Measurements from ENCODE around the gene ANK2.

Gene ANK2

DNA sequence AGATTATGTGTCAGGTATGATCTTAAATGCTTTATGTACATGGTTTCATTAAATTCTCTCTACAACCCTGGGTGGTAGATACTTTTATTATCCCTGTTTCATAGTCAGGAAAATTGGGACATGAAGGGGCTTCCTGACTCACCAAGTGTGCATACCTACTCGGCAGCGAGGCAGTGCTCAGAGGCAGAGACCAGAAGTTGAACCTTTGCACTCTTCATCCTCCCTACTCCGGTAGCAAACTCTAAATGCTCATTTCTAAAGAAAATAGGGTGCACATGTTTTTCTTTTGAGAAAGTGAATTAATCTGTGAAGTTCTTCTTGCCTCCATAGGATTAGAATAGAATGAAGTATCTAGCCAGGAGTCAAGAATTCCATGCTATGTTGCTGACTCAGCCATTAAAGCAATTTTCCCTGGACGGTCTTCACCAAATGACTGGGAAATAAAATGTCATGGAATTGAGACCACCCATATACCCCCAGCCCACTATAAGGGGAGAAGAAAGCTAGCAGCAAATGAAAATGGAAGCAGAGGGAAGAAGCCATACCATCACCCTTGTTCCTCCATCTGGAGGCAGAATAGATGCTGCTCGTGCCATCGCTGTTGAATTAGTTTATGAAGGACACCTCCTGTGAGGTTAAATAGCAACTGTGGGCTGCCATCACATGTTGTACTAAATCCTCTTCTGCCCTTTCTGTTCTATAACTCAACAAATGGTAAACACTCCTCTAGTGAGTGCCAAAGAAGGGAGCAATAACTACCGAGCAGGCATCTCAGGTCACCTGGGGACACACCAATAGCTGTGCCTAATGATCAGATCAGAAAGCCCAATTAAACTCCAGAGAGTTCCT lies 356.6 kb downstream of the ANK2 start:
- no peak for DNase-seq

GRCh38 chr4:113406723-113407016 lies 357.2 kb downstream of the ANK2 start:
- no peak for DNase-seq

DNA sequence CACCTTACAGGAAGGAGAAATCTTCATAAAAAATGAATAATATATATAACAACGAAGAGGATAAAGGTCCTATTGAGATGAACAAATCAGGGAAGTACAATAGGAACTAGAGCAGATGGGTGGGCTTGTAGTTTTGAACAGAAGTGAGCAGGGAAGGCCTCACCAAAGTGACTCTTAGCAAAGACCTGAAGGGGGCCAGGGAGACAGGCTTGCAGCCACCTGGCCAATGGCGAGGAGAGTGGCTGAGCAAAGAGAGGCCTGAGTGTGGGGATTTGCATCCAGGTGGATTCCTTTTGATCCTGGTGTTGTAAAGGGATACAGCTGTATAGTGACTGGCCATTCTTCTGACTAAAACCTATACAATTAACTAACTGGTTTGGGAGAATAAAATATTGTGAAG lies 358.0 kb downstream of the ANK2 start:
- DNase-seq: no peak

DNA sequence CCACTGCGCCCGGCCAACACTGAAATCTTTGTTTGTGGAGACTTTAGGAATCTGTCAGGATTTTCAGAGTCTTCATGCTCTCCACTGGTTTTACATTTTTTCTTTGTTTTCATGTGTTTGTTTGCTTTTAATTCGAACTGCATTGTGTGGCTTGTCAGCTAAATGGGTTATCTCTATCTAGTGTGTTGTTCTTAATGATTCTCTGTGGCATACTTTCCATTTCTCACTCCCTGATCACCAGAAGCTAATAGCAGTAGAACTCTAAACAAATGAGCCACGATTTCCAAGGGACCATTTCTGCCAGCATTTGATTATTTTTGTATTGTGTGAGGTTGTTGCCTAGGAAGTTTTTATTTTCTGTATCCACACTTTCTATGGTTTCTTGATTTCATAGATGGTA lies 359.7 kb downstream of the ANK2 start:
- DNase-seq: no peak

DNA sequence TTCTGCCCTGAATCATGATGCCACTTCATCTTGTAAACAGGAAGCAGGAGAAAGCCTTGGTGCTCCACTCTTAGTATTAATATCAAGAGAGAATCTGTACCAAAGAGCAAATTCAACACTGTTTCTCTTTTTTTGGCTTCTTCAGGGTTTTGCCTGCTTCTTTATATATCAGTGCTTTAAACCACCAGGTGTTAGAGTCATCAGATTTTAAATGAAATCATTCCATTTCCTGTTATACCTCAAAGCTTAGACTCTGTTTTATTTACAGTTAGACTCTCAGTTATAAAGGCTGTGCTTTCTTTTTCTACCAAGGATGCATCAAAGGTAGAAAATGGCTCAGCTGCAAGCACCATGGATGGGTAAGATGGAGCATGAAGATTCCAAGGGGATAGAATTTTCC lies 361.2 kb downstream of the ANK2 start:
- no peak for DNase-seq

GRCh38 chr4:113411496-113411938 lies 362.1 kb downstream of the ANK2 start:
- no peak for DNase-seq

GRCh38 chr4:113419631-113420030 lies 370.2 kb downstream of the ANK2 start:
- DNase-seq: no peak

- no peak for DNase-seq
These were observed 371.5 kb downstream of the ANK2 start for GRCh38 chr4:113420938-113421337.

DNA sequence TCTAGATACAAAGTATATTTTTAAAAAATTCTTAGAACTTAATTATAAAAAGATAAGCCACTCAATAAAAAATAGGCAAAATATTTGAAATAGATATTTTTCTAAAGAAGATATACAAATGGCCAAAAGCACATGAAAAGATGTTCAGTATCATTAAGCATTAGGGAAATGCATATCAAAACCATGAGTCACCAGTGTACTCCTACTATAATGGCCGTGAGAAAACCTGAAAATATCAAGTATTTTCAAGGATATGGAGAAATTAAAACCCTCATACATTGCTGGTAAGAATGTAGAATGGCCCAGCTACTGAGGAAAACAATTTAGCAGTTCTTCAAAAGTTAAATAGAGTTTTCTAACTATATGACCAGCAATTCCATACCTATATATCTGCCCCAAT lies 374.2 kb downstream of the ANK2 start:
- DNase-seq: no peak

- DNase-seq: no peak
These were observed 383.7 kb downstream of the ANK2 start for GRCh38 chr4:113433116-113433515.

Data from right hindlimb (tissue), 1 donor.